ENCODE measurements around the gene STK26. TPM values are rescaled to one million over a fixed set of nuclear protein-coding genes. Genes with fewer than 3 reads are reported as not detected.

STK26 gene
- total RNA-seq, 4 donors from 2014 or later, result 8.6 to 12.6 (median 11.3) TPM

DNA sequence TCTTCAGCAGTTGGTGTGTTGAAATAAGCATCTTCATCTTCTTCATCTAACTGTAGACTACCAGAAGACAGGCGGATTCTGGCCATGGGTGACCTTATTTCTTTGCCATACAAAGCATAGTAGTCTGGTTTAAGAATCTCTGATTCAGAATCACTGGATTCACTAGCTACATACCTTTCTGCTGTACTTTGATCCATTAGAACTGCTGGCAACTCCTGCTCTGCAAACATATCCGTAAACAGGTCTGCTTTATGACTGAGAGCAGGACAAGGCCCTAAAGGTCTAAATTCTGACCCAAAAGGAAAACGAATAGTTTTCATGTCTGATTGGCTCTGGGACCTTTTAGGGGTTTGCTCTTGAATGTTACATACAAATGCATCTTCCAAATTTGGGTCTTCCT, 54.8 kb downstream of the STK26 start:
- TF ChIP-seq, protein P1, sequence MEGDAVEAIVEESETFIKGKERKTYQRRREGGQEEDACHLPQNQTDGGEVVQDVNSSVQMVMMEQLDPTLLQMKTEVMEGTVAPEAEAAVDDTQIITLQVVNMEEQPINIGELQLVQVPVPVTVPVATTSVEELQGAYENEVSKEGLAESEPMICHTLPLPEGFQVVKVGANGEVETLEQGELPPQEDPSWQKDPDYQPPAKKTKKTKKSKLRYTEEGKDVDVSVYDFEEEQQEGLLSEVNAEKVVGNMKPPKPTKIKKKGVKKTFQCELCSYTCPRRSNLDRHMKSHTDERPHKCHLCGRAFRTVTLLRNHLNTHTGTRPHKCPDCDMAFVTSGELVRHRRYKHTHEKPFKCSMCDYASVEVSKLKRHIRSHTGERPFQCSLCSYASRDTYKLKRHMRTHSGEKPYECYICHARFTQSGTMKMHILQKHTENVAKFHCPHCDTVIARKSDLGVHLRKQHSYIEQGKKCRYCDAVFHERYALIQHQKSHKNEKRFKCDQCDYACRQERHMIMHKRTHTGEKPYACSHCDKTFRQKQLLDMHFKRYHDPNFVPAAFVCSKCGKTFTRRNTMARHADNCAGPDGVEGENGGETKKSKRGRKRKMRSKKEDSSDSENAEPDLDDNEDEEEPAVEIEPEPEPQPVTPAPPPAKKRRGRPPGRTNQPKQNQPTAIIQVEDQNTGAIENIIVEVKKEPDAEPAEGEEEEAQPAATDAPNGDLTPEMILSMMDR (IDR thresholded peaks at IDR 0.05), result no peak
- no peak for TF ChIP-seq POLR2A (IDR thresholded peaks at IDR 0.05)
- no peak for TF ChIP-seq POLR2AphosphoS5 (IDR thresholded peaks at IDR 0.05)
- TF ChIP-seq EP300 (IDR thresholded peaks at IDR 0.05), result no peak
- Histone ChIP-seq H3K4me3 (no peak overlapping the region), H3K4me1 (no peaks in the 10 kb centered on the region), H3K27me3 (no peaks in the 10 kb centered on the region), H3K9me3 (no peaks in the 10 kb centered on the region), H3K27ac (no peak overlapping the region), H3K36me3 (no peaks in the 10 kb centered on the region)
- WGBS, result 74% methylated on average over 3 of the region's 3 CpGs
- no peak for DNase-seq (ENCODE audit: low spot score in 2 of 2)

- no peak for DNase-seq (ENCODE audit: low spot score in 2 of 2)
- Histone ChIP-seq H3K4me1 (no peaks in the 10 kb centered on the region), H3K36me3 (no peaks in the 10 kb centered on the region), H3K27ac (no peak overlapping the region), H3K27me3 (no peaks in the 10 kb centered on the region), H3K9me3 (no peaks in the 10 kb centered on the region), H3K4me3 (no peak overlapping the region)
- TF ChIP-seq POLR2AphosphoS5 (IDR thresholded peaks at IDR 0.05) (no peak), EP300 (IDR thresholded peaks at IDR 0.05) (no peak), POLR2A (IDR thresholded peaks at IDR 0.05) (no peak)
- TF ChIP-seq, protein P1 (IDR thresholded peaks at IDR 0.05), result no peak
- 31% methylated on average over 3 of the region's 3 CpGs for WGBS
Measured at GRCh38 chrX:132085786-132086185, 62.7 kb downstream of the STK26 start.

DNA sequence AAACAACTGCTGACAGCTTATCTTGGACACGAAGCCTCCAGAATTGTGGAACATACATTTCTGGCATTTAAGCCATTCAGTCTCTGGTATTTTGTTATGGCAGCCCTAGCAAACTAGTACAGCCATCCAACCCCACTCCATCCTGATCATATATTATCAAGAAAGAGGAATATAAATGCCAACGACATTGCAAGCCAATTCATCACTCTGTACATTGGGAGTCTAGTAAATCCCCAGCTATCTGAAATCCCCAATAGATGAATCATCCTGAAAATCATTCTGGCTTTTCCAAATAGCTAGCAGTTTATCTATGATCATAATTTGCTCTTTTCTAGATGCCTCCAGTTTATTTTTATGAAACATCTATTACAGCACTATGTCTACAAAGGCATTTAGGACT, 63.6 kb downstream of the STK26 start:
- Histone ChIP-seq H3K27me3 (no peaks in the 10 kb centered on the region), H3K27ac (no peak overlapping the region), H3K36me3 (no peaks in the 10 kb centered on the region), H3K4me3 (no peak overlapping the region), H3K4me1 (no peaks in the 10 kb centered on the region), H3K9me3 (no peaks in the 10 kb centered on the region)
- DNase-seq (ENCODE audit: low spot score in 2 of 2), result no peak
- 23% methylated on average over 2 of the region's 2 CpGs for WGBS
- no peak for TF ChIP-seq POLR2A (IDR thresholded peaks at IDR 0.05)
- TF ChIP-seq EP300 (IDR thresholded peaks at IDR 0.05), result no peak
- TF ChIP-seq, protein P1 (IDR thresholded peaks at IDR 0.05), result no peak
- TF ChIP-seq POLR2AphosphoS5 (IDR thresholded peaks at IDR 0.05), result no peak

GRCh38 chrX:132088864-132089263, 65.8 kb downstream of the STK26 start:
- no peaks in the 10 kb centered on the region for H3K36me3 ChIP-seq
- no peak overlapping the region for H3K27ac ChIP-seq
- TF ChIP-seq POLR2AphosphoS5 (IDR thresholded peaks at IDR 0.05) (no peak), POLR2A (IDR thresholded peaks at IDR 0.05) (no peak)
- TF ChIP-seq, protein P1 (IDR thresholded peaks at IDR 0.05), result no peak
- H3K4me3 ChIP-seq, result no peak overlapping the region
- H3K27me3 ChIP-seq, result no peaks in the 10 kb centered on the region
- no peaks in the 10 kb centered on the region for H3K9me3 ChIP-seq
- no peak for DNase-seq (ENCODE audit: low spot score in 2 of 2)
- H3K4me1 ChIP-seq, result no peaks in the 10 kb centered on the region

DNA sequence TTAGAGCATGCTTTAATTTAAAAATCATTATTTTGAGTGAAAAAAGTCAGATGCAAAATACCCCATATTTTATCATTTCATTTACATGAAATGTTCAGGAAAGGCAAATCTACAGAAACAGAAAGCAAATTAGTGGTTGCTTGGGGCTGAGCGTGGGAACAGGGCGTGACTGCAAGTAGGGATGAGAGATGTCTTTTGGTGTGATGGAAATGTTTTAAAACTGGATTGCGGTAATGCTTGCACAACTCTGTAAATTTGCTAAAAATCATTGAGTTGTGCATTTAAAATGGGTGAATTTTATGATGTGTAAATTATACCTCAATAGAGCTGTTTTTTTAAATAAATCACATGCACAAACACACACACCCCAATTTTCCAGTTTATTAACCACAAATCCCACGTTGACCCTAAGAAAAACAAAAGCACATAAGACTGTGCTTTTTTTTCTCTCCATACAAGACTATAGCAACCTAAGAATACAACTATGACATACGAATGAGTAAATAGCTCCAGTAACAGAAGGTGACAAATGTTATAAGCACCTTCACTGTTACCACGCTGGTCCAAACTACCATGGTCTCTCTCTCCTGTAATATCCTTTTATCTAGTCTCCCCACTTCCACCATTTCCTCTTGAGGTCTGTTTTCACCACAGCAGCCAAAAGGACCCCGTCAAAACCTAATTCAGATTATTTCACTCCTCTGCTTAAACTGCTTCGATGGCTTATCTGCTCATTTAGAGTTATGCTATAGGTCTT, 67.5 kb downstream of the STK26 start:
- H3K27ac ChIP-seq, result no peak overlapping the region
- H3K9me3 ChIP-seq, result no peaks in the 10 kb centered on the region
- TF ChIP-seq EP300 (IDR thresholded peaks at IDR 0.05) (no peak), POLR2AphosphoS5 (IDR thresholded peaks at IDR 0.05) (no peak), POLR2A (IDR thresholded peaks at IDR 0.05) (no peak)
- TF ChIP-seq, protein P1 (IDR thresholded peaks at IDR 0.05), result no peak
- no peak overlapping the region for H3K4me3 ChIP-seq
- H3K27me3 ChIP-seq, result no peaks in the 10 kb centered on the region
- no peaks in the 10 kb centered on the region for H3K36me3 ChIP-seq
- H3K4me1 ChIP-seq, result no peaks in the 10 kb centered on the region
- DNase-seq (ENCODE audit: low spot score in 2 of 2), result no peak
- WGBS, result 66% methylated on average over 8 of the region's 8 CpGs
